Activated CD4-positive, alpha-beta T cell treated with anti-CD3 and anti-CD28 coated beads, Interleukin-2, amount 50 U/mL, for 1 hour (primary cell): ENCODE results near the gene COL9A2.

Source experiments
- DNase-seq: peaks from one replicate; pipeline ENCODE4 v3.0.0-alpha.2; 2020

COL9A2 gene

DNA sequence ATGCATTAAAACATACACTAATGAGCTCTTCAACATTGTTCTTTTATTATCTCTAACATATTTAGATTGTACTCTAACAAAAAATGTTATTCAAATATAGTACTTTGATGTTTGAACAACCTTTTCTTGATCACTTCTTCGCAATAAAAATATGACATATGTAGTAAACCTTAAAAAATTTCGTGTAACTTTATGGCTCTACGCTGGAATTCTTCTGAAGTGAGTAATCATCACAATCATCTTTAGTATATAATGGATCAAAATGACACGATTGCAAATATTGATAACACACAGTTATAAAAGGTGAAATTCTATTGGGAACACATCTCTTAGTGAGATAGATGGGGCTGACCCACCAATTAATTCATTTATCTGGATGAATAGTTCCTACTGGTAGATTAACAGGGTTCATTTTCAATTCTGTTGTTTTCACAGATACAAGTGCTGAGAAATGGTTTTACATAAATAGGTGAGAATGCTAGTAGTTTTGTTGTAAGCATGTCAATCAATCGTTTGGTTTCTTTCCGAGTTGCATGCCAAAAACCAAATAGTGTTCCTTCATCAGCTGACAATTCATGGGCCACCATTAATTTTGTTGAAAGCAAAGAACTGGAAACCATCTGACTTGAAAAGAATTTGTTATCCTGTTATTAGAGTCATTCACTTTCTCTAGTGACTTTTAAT lies 60.5 kb downstream of the COL9A2 start:
- no peak for DNase-seq

GRCh38 chr1:40255231-40255630 lies 61.9 kb downstream of the COL9A2 start:
- no peak for DNase-seq

- DNase-seq: no peak
Measured at GRCh38 chr1:40252601-40253000, 64.5 kb downstream of the COL9A2 start.

DNA sequence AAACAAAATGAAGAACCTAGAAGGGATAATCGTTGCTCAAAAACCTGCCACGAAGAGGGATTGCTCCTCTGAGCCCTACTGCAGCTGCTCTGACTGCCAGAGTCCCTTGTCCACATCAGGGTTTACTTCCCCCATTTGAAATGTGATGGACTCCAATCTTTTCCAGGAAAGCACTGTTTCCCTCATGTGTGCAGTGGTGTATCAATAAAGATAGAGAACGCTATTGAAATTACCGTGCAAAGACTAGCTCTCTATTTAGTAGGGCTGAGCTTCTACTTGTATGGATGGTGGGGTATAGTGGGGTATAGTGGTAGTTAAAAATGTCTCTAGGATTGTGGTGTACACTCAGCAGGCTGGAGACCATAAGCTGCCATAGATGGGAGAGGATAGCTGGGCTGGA lies 65.6 kb downstream of the COL9A2 start:
- no peak for DNase-seq
